GM12801 (cell line): ENCODE data around the gene CIAO3.

Experiments used
- TF ChIP-seq, protein P1 (sequence below): IDR thresholded peaks from one replicate; pipeline ENCODE4 v1.5.1; 2011; ENCODE audit warnings: control low read depth; ENCODE audit not compliant: insufficient read length; ENCODE audit errors: extremely low read depth

Gene CIAO3

DNA sequence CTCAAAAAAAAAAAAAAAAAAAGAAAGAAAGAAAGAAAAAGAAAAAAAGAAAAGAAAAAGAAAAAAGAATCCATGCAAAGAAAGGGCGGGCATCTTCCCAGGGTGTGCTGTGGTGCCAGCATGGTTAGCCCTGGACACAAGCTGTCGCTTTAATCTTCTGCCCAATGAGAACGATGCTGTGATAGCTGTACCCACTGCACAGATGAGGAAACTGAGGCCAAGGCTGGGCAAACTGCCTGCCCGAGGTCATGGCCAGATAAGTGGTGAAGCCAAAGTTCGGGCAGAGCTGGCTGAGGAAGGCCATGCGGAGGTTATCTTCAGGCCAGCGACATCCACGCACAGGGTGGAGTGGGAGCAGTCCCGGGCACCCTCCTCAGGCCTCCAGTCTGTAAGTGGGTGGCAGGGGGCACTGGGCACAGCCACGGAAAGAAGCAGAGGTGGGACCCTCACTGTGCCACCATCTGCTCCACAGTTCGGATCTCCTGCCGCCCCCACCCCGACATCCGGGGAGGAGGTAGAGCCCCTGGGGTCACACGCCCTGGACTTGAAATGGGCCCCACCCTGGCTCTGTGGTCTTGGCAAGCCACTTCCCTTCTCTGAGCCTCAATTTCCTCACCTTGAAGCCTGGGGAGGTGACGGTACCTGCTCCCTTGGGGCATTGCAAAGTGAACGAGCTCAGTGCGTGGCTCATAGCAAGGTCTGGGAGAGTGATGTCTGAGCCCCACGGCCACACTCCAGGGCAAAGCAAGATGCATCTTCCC is 41.7 kb downstream of the CIAO3 start:
- TF ChIP-seq, protein P1, sequence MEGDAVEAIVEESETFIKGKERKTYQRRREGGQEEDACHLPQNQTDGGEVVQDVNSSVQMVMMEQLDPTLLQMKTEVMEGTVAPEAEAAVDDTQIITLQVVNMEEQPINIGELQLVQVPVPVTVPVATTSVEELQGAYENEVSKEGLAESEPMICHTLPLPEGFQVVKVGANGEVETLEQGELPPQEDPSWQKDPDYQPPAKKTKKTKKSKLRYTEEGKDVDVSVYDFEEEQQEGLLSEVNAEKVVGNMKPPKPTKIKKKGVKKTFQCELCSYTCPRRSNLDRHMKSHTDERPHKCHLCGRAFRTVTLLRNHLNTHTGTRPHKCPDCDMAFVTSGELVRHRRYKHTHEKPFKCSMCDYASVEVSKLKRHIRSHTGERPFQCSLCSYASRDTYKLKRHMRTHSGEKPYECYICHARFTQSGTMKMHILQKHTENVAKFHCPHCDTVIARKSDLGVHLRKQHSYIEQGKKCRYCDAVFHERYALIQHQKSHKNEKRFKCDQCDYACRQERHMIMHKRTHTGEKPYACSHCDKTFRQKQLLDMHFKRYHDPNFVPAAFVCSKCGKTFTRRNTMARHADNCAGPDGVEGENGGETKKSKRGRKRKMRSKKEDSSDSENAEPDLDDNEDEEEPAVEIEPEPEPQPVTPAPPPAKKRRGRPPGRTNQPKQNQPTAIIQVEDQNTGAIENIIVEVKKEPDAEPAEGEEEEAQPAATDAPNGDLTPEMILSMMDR: no peak

DNA sequence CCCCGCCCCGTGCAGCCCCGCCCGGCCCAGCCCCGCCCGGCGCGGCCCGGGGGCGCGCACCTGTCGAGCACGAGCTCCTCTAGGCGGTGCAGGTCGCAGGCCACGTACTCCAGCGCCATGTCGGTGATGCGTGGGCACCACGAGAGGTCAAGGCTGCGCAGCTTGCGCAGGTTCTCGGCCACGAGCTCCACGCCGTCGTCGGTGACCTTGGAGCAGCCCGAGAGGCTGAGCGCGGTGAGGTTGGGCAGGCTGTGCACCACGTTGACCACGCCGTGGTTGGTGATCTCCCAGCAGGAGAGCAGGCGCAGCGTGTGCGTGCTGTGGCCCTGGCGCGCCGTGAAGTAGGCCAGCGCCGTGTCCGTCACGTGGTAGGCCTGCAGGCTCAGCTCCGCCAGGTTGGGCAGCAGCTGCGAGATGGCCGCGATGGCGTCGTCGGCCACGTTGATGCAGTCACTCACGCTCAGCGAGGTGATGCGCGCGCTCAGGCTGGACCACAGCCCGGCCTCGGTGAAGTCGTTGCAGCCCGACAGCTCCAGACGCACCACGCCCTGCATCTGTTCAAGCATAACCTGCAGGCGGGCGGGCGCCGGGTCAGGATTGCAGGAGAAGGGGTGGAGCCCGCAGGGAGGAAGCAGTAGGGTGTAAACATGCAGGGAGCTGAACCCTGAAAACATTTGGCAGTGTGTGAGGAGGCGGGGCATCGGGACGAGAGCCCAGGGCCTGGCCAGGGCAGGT is 45.3 kb downstream of the CIAO3 start:
- TF ChIP-seq, protein P1: no peak

DNA sequence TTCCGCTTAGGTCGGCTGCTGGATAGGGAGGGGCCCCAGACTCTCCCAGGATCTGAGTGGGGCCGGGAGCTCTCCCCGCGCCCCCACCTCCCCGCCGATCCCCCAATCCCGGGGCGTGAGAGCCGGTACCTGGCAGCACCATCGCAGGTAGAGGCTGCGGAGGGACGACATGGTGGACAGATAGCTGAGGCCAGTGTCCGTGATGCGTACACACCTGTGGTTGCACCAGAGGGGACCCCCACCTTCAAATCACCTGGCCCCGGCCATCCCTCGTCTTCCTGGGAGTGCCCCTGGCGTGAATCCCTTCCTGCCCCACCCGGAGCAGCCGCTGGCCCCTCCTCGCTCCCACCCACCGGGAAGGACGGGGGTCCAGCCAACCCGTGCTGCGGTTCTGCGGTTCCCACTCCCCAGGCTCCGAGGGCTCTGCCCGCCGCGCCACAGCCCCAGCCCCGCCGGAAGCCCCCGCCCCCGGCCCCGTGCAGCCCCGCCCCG is 45.9 kb downstream of the CIAO3 start:
- TF ChIP-seq, protein P1: no peak

DNA sequence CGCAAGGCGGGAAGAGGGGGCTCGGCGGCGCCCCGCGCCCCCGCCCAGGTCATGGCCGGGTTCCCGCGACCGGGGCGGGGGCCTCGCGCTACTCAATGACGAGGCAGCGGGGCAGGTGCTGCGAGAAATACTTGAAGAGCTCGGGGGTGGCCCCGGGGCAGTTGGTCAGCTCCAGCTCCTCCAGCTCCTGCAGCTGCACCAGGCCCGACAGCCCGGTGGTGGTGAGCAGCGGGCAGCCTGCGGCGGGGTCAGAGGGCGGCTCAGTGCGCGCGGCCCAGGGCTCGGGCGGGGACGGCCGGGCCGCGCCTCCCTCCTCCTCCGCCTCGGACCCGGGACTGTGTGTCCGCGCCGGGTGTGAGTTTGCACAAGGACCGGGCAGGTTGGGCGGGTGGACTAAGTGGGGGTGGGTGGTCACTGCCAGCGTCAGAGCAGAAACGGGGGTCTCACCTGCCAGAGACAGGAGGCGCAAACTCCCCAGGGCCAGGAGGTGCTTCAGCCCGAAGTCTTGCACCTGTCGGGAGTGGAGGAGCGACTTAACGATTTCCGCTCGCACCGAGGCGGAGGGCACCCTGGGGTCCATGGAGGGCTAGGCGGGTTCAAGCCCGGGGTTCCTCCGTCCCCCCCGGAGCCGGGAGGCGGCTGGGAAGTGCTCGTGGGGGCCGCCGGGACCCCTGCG is 46.5 kb downstream of the CIAO3 start:
- TF ChIP-seq, protein P1: no peak

DNA sequence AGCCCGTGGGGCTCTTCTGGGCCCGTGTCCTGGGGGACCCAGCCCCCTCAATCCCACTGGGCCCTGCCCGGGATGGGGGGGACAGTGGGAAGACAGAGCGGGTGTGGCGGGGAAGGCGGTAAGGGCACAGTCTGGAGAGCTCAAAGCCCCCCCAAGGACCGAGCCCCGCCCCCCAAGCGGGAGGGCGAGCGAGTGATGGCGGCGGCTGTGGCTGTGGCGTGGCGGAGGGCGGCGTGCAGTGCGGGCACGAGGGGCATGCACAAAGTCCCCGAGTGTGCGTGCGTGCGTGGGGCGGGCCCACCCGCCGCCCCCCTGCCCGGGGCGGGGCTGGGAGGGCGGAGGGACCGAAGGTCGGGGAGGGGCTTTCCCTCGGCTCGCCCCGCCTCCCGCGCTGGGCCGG is 47.0 kb downstream of the CIAO3 start:
- TF ChIP-seq, protein P1: no peak

DNA sequence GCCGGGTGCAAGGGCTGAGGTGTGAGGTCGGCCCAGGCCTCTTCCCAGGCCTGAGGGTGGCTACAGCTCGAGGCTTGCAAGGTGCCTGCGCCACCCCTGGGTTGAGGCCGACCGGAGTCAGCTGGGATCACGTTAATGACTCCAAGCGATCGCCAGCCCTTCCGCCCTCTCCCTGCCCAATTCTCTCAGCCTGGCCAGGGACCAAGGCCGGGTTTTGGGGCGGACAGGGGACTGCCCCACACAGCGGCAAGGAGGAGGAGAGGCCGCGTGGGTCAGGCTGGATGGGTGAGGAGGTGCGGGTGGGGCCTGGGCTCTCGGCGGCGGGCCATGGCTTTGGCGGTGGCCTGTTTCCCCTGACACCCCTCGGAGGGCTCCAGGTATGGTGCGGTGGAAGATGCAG is 47.4 kb downstream of the CIAO3 start:
- TF ChIP-seq, protein P1: no peak
